Mesothelial cell of epicardium (in vitro differentiated cells): ENCODE data around the gene SS18L1. TPM values are rescaled to one million over a fixed set of nuclear protein-coding genes. Genes with fewer than 3 reads are reported as not detected.

ENCODE experiments used
- DNase-seq, 2 experiments: peaks; one replicate each; pipeline ENCODE4 v3.0.0; 2021; ENCODE audit warnings: low spot score in 2 of 2; ENCODE audit not compliant: unreplicated experiment in 2 of 2
- H3K27ac Mint-ChIP-seq: 2 replicates; pipeline ENCODE4 v1.8.0; 2021; ENCODE audit warnings: mixed read lengths
- H3K27me3 Mint-ChIP-seq: 2 replicates; pipeline ENCODE4 v1.8.0; 2021; ENCODE audit warnings: low read depth, mixed read lengths
- H3K36me3 Mint-ChIP-seq: 2 replicates; pipeline ENCODE4 v1.8.0; 2021; ENCODE audit warnings: mixed read lengths
- H3K4me1 Mint-ChIP-seq: 2 replicates; pipeline ENCODE4 v1.8.0; 2021; ENCODE audit warnings: mixed read lengths
- H3K4me3 Mint-ChIP-seq: 2 replicates; pipeline ENCODE4 v1.8.0; 2021; ENCODE audit warnings: mild to moderate bottlenecking, moderate library complexity, mixed read lengths
- H3K9me3 Mint-ChIP-seq: 2 replicates; pipeline ENCODE4 v1.8.0; 2021; ENCODE audit warnings: mixed read lengths
- total RNA-seq: library from RNA; stranded (reverse); gene quantifications from 3 replicates; pipeline ENCODE4 v1.2.1, GENCODE V29; 2021
- TF ChIP-seq, protein P1 (sequence below): fragments of 200-600 bp; sonication (generic); IDR thresholded peaks from one replicate; pipeline ENCODE4 v1.5.0; 2021; ENCODE audit warnings: antibody characterized with exemption; ENCODE audit not compliant: unreplicated experiment

SS18L1 gene
- total RNA-seq, 1 donor from 2014 or later, result 27.5 TPM

DNA sequence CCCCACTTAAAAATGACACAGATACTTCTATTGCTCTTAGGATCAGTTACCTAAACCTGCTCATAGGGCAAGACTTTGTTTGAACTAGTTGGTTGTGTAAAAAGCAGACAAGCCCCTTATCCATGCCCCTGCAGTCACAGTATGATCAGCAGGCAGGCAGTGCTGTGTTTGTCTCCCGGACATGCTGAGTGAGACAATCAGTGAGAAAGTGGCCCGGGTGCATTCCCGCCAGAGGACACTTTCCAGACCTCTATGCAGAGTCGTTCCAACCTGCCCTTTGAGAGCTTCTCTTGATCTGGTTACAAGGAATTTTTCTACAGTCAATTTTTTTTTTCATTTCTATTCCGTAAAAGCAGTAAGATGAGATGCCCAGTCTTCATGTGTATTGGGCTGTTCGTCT is 15.1 kb upstream of the SS18L1 start:
- Mint-ChIP-seq H3K9me3 (no peaks in the 10 kb centered on the region), H3K27ac (no peak overlapping the region), H3K36me3 (peaks cover 44% of the 10 kb centered on the region), H3K4me3 (no peak overlapping the region), H3K4me1 (peaks cover 12% of the 10 kb centered on the region), H3K27me3 (no peaks in the 10 kb centered on the region)
- TF ChIP-seq, protein P1, sequence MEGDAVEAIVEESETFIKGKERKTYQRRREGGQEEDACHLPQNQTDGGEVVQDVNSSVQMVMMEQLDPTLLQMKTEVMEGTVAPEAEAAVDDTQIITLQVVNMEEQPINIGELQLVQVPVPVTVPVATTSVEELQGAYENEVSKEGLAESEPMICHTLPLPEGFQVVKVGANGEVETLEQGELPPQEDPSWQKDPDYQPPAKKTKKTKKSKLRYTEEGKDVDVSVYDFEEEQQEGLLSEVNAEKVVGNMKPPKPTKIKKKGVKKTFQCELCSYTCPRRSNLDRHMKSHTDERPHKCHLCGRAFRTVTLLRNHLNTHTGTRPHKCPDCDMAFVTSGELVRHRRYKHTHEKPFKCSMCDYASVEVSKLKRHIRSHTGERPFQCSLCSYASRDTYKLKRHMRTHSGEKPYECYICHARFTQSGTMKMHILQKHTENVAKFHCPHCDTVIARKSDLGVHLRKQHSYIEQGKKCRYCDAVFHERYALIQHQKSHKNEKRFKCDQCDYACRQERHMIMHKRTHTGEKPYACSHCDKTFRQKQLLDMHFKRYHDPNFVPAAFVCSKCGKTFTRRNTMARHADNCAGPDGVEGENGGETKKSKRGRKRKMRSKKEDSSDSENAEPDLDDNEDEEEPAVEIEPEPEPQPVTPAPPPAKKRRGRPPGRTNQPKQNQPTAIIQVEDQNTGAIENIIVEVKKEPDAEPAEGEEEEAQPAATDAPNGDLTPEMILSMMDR, result no peak
- DNase-seq, result no peak

DNA sequence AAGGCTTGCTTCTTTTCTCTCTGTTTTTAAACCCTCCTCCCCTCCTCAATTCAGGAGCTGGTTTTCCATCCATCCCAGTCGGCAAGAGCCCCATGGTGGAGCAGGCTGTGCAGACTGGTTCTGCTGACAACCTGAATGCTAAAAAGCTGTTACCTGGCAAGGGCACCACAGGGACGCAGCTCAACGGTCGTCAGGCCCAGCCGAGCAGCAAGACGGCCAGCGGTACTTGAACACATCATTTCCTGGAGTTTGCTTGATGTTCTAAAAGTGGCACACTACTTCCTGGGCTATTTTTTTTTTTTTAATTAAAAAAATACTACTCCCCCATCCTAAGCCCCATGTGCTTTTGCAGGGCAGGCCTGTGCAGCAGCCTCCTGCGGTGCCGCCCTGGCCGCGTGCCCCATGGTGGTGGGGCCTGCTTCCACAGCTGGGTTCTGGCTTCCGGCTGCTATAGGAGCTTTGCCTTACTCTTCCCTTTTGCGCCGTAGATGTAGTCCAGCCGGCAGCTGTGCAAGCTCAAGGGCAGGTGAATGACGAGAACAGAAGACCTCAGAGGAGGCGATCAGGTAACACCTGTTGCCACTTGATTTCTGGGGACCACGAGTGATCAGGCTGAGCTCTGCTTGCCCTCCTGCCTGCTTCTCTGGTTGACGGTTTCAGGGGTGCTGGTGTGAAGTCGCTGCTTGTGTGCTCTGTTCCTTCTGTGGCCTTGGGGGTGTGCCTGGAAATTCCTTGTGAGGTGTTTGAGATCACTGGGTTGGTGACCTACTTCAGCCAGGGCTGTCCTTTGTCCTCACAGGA is 13.6 kb upstream of the SS18L1 start:
- Mint-ChIP-seq H3K27ac (no peak overlapping the region), H3K4me1 (no peaks in the 10 kb centered on the region), H3K36me3 (peaks cover 41% of the 10 kb centered on the region), H3K27me3 (no peaks in the 10 kb centered on the region), H3K9me3 (no peaks in the 10 kb centered on the region), H3K4me3 (no peak overlapping the region)
- no peak for DNase-seq
- TF ChIP-seq, protein P1, result no peak

DNA sequence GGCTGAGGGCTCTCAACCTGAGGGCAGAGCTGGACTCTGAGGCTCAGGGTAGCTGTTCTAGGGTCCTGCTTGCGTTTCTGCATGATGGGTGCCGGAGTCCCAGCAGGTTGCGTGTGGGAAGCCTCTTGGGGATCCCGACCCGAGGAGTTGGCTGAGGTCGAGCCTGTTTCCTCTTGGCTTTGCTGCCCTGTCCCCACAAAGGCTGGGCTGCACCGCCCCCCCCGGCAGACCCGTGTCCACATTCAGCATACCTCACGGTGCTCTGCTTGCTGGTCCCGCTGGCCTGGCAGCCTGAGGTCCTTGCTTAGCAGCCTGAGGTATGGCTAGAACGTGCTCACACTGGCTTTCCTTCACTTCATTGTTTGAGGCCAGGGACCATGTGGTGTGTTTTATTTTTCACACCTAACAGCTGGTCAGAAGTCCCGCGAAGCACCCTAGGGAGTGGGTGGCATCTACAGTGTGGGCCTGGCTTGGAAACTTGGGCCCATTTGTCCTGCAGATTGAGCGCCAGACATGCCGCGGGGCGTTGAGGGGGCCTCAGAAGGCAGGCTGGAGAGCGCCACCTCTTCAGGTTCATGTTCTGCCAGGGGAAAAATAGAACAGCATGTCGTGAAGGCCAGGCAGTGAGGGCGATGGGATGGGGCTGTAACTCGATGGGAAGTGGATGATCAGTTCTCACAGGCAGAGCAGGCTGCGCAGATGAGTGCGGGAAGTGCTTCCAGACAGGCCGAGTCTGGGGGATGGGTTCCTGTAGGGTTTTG is 11.8 kb upstream of the SS18L1 start:
- TF ChIP-seq, protein P1, result no peak
- Mint-ChIP-seq H3K27me3 (no peaks in the 10 kb centered on the region), H3K9me3 (no peaks in the 10 kb centered on the region), H3K4me3 (no peak overlapping the region), H3K36me3 (peaks cover 40% of the 10 kb centered on the region), H3K4me1 (no peaks in the 10 kb centered on the region), H3K27ac (no peak overlapping the region)
- DNase-seq, result no peak

DNA sequence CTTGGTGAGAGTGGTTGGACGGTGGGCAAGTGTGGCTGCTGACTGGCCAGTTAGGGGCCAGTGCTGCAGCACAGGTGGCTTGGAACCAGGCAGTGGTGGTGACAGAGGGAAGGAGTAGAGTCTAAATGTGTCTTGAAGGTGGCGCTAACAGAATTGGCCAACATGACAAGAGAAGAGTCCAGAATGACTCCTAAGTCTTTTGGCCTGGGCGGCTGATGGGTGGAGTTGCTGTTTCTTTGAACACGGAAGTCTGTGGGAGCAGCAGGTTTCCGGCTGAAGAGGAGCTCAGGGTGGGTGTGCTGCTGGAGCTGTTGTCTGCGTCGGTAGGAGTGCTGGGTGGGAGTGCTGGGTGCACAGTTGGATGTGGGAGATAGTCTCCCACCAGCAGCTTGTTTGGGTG is 11.1 kb upstream of the SS18L1 start:
- no peaks in the 10 kb centered on the region for H3K4me1 Mint-ChIP-seq
- no peaks in the 10 kb centered on the region for H3K9me3 Mint-ChIP-seq
- H3K27me3 Mint-ChIP-seq, result no peaks in the 10 kb centered on the region
- TF ChIP-seq, protein P1, result no peak
- H3K4me3 Mint-ChIP-seq, result no peak overlapping the region
- peak overlapping the region; percentile 8 for H3K27ac Mint-ChIP-seq
- DNase-seq, result no peak
- H3K36me3 Mint-ChIP-seq, result peaks cover 41% of the 10 kb centered on the region

DNA sequence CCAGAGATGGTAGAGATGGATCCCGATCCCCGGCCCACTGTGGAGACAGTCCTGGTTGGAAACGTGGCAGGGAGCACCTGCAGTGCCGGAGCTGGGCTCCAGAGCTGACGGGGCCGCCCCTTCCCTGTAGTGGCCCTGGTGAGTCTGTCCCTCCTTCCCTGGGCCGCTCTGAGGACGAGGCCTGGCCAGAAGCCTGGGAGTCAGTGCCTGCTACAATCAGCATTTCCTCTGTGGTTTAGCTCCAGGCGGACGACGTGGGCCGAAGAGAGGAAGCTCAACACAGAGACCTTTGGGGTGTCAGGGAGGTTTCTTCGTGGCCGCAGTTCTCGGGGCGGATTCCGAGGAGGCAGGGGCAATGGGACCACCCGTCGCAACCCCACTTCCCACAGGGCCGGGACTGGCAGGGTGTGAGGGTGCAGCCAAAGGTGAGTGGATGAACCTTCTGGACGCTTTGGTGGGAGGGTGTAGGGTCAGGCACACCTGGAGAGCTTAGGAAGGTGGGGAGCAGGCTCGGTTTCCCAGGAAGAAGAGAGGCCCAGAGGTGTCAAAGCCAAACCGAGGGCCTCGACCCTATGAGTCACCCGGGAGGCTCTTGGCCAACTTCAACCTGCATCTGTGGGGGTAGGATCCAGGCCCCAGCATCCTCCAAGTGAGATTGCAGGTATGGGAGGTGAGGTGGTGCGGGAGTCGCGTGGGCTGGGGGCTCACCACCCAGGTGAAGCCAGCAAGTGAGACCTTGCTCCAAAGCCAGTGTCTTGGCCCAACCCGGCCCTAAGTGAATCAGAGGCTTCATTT is 10.3 kb upstream of the SS18L1 start:
- TF ChIP-seq, protein P1, result no peak
- no peak for DNase-seq
- H3K9me3 Mint-ChIP-seq, result no peaks in the 10 kb centered on the region
- no peaks in the 10 kb centered on the region for H3K27me3 Mint-ChIP-seq
- H3K4me3 Mint-ChIP-seq, result no peak overlapping the region
- no peak overlapping the region for H3K27ac Mint-ChIP-seq
- H3K36me3 Mint-ChIP-seq, result peaks cover 41% of the 10 kb centered on the region
- H3K4me1 Mint-ChIP-seq, result no peaks in the 10 kb centered on the region
